Measurements from ENCODE around the gene ORC6. TPM values are rescaled to one million over a fixed set of nuclear protein-coding genes. Genes with fewer than 3 reads are reported as not detected.

ORC6 gene
- total RNA-seq, 1 donor from 2014 or later = 11.1 TPM

- no peak for DNase-seq (ENCODE audit: low spot score)
Measured at GRCh38 chr16:46731691-46732555, 42.5 kb downstream of the ORC6 start.

GRCh38 chr16:46732561-46732960, 43.1 kb downstream of the ORC6 start:
- DNase-seq (ENCODE audit: low spot score) = no peak

GRCh38 chr16:46733319-46733830, 43.9 kb downstream of the ORC6 start:
- no peak for DNase-seq (ENCODE audit: low spot score)

- no peak for DNase-seq (ENCODE audit: low spot score)
Measured at GRCh38 chr16:46736695-46737094, 47.2 kb downstream of the ORC6 start.

GRCh38 chr16:46737621-46738214, 48.3 kb downstream of the ORC6 start:
- no peak for DNase-seq (ENCODE audit: low spot score)

GRCh38 chr16:46739934-46740333, 50.5 kb downstream of the ORC6 start:
- no peak for DNase-seq (ENCODE audit: low spot score)

GRCh38 chr16:46743232-46743719, 53.8 kb downstream of the ORC6 start:
- DNase-seq (ENCODE audit: low spot score) = peak; percentile 59

- DNase-seq (ENCODE audit: low spot score) = no peak
Measured at GRCh38 chr16:46745617-46746016, 56.2 kb downstream of the ORC6 start.

- no peak for DNase-seq (ENCODE audit: low spot score)
Measured at GRCh38 chr16:46746821-46747776, 57.6 kb downstream of the ORC6 start.

Other genes with a start within 250 kb of the ORC6 start
- 35.6 TPM for gene SHCBP1, start 68.3 kb upstream of the ORC6 start, total RNA-seq (ENCODE audit: insufficient read depth, low replicate concordance)
- 53.9 TPM for gene VPS35, start 481 bp upstream of the ORC6 start, total RNA-seq (ENCODE audit: insufficient read depth, low replicate concordance)
- 1.4 TPM for gene MYLK3, start 58.7 kb downstream of the ORC6 start, total RNA-seq (ENCODE audit: insufficient read depth, low replicate concordance)
- 21.9 TPM for gene C16orf87, start 141.5 kb downstream of the ORC6 start, total RNA-seq (ENCODE audit: insufficient read depth, low replicate concordance)
- 9.6 TPM for gene GPT2, start 194.7 kb downstream of the ORC6 start, total RNA-seq (ENCODE audit: insufficient read depth, low replicate concordance)